Body of pancreas (tissue), 4 donors: Measurements from ENCODE around the gene CCDC51.

ENCODE experiments used
- CTCF ChIP-seq, 7 experiments: fragments of 450-650 bp in 4 of 7; fragments of 200-600 bp in 3 of 7; sonication (generic) in 3 of 7; IDR thresholded peaks; one replicate each; pipeline ENCODE4 v1.5.1; 2016 to 2019; ENCODE audit warnings: antibody characterized with exemption in 7 of 7
- POLR2A ChIP-seq, 3 donors: fragments of 450-650 bp; IDR thresholded peaks; one replicate each; pipeline ENCODE4 v1.6.1; 2016; ENCODE audit warnings: antibody characterized with exemption in 3 of 3, mild to moderate bottlenecking in 2 of 3

- TF ChIP-seq CTCF (IDR thresholded peaks at IDR 0.05) (no peak), POLR2A (IDR thresholded peaks at IDR 0.05) (no peak)
Observed at GRCh38 chr3:48413611-48414010, 26.3 kb downstream of the CCDC51 start.
